ENCODE results near the gene KANK4. TPM values are rescaled to one million over a fixed set of nuclear protein-coding genes. Genes with fewer than 3 reads are reported as not detected.

The KANK4 gene
- total and polyA plus RNA-seq, 12 donors: 0.12 to 1.1 (median 0.26) TPM; not detected in 2

DNA sequence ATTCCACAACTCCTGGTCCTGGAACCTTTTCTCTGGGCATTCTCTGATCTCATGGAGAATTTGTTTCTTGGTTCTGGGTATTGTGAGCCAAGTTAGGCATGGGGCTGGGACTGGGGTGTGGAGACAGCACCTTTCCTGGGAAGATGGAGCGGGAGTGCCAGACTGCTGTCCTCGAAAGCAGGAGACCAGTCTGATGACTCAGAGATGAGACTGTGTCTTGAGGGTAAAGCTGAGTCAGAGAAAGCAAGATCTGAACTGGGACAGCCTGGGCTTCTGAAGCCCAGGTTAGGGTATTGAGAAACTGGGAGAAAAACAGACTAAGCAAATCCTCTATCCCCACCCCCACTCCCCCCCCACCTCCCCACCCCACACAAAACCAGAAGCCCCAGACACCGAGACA, 2.2 kb upstream of the KANK4 start:
- intact Hi-C loops (cut with DNase I): no loop called here
- Histone ChIP-seq H3K27ac (no peak overlapping the region), H3K9me3 (replicated peaks in 1 of 3) (no peaks in the 10 kb centered on the region), H3K4me1 (replicated peaks in 1 of 2) (no peaks in the 10 kb centered on the region), H3K36me3 (replicated peaks in 1 of 2) (no peaks in the 10 kb centered on the region), H3K4me3 (no peak overlapping the region), H3K27me3 (peaks cover 27% of the 10 kb centered on the region)
- TF ChIP-seq, protein P1, sequence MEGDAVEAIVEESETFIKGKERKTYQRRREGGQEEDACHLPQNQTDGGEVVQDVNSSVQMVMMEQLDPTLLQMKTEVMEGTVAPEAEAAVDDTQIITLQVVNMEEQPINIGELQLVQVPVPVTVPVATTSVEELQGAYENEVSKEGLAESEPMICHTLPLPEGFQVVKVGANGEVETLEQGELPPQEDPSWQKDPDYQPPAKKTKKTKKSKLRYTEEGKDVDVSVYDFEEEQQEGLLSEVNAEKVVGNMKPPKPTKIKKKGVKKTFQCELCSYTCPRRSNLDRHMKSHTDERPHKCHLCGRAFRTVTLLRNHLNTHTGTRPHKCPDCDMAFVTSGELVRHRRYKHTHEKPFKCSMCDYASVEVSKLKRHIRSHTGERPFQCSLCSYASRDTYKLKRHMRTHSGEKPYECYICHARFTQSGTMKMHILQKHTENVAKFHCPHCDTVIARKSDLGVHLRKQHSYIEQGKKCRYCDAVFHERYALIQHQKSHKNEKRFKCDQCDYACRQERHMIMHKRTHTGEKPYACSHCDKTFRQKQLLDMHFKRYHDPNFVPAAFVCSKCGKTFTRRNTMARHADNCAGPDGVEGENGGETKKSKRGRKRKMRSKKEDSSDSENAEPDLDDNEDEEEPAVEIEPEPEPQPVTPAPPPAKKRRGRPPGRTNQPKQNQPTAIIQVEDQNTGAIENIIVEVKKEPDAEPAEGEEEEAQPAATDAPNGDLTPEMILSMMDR (IDR thresholded peaks at IDR 0.05): no peak
- TF ChIP-seq POLR2A (IDR thresholded peaks at IDR 0.05): no peak
- WGBS, 4 donors: 29 to 62% (median 53%) methylated on average over 3 of the region's 3 CpGs
- DNase-seq: peak in 3 of 7 donors; percentile 35 to 38 (median 36)

DNA sequence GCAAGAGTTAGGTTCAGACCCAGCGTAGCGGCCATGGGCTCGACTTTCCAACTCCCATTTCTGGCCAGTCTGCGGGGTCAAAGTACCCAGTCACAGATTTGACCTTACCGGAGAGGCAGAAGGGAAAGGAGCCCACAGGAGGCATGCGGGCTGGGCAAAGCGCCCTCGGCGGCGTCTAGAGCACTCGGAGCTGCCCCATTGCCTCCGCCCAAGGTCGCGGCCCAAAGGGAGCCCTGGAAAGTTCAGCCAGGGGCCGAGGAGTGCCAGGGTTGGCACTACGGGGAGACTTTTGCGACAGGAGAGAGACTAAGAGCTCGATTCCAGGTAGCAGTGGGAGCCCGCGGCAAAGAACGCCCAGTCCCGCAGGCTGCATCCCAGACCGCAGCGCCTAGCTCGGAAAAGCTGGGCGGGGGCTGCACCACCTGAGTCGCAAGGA, 896 bp downstream of the KANK4 start:
- H3K4me1 ChIP-seq (replicated peaks in 1 of 2): no peaks in the 10 kb centered on the region
- H3K27ac ChIP-seq: no peak overlapping the region
- H3K36me3 ChIP-seq (replicated peaks in 1 of 2): no peaks in the 10 kb centered on the region
- H3K4me3 ChIP-seq: peak overlapping the region in 1 of 4 donors; percentile 45
- no peak for DNase-seq
- peaks cover 27% of the 10 kb centered on the region for H3K27me3 ChIP-seq
- TF ChIP-seq POLR2A (IDR thresholded peaks at IDR 0.05): no peak
- TF ChIP-seq, protein P1 (IDR thresholded peaks at IDR 0.05): no peak
- whole genome bisulfite sequencing, 4 donors: 15 to 57% (median 27%) methylated on average over 5 to 27 of the region's 27 CpGs
- H3K9me3 ChIP-seq (replicated peaks in 1 of 3): no peaks in the 10 kb centered on the region
- intact Hi-C loops (cut with DNase I): no loop called here

DNA sequence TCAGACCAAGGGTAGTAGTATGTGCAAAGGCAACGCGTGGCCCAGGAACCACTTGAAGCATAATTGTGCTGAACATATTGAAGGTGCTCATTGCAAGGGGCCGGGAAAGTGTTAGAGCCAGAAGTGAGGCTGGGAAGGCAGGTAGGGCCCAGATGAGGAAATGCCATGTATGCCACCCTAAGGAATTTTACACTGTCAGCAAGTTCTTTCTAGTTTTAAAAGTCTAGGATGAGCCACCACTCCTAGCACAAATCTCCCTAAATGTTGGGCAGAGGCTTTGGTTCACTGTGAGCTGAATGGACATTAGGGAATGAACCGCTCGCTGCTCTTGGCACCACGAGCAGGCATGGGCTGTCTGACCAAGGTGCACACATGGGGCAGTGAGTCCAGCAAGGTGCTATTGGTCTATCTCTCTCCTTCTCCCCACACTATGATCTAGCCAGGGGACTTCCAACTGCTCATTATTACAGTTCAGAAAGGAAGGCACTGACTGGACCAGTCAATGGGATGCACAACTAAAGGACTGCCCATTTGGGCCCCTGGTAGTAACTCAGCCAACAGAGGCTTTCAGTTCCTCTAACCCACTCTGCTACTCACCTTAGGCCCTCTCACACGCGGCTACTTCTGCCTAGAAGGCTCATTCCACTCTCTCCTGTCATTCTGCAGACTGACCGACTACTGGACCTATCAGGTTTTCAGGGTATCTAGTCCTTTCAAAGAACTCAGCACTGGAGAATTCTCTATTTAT, 2.0 kb downstream of the KANK4 start:
- intact Hi-C loops (cut with DNase I): no loop called here
- Histone ChIP-seq H3K4me1 (replicated peaks in 1 of 2) (no peaks in the 10 kb centered on the region), H3K27me3 (peaks cover 27% of the 10 kb centered on the region), H3K9me3 (replicated peaks in 1 of 3) (no peaks in the 10 kb centered on the region), H3K27ac (no peak overlapping the region), H3K36me3 (replicated peaks in 1 of 2) (no peaks in the 10 kb centered on the region), H3K4me3 (no peak overlapping the region)
- WGBS, 4 donors: 85 to 88% (median 87%) methylated on average over 6 to 9 of the region's 9 CpGs
- no peak for DNase-seq
- TF ChIP-seq POLR2A (IDR thresholded peaks at IDR 0.05): no peak
- TF ChIP-seq, protein P1 (IDR thresholded peaks at IDR 0.05): no peak

DNA sequence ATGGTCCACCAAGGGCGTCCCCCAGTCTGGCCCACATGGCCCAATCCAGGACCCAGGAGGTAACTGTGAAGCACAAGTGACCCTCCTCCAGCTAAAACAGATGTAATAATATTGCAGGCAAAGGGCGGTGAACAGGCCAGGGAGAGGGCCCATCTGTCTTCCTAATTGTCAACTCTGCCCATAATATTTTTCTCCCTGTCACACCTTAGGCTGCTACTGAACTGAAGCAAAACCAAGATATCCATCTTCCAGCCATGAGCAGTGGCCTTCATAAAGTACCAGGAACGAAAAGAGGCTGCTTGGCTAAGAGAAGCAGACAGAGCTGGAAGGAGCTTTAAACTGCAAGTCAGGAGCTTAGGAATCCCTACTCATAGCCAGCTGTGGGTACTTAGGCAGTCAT, 3.1 kb downstream of the KANK4 start:
- no peak for DNase-seq
- H3K27me3 ChIP-seq: peaks cover 27% of the 10 kb centered on the region
- no peaks in the 10 kb centered on the region for H3K36me3 ChIP-seq (replicated peaks in 1 of 2)
- no peaks in the 10 kb centered on the region for H3K4me1 ChIP-seq (replicated peaks in 1 of 2)
- H3K4me3 ChIP-seq: no peak overlapping the region
- no peak for TF ChIP-seq POLR2A (IDR thresholded peaks at IDR 0.05)
- TF ChIP-seq, protein P1 (IDR thresholded peaks at IDR 0.05): no peak
- H3K27ac ChIP-seq: no peak overlapping the region
- intact Hi-C loops (cut with DNase I): no loop called here
- H3K9me3 ChIP-seq (replicated peaks in 1 of 3): no peaks in the 10 kb centered on the region
- 61 to 73% (median 68%) methylated on average over 2 to 3 of the region's 3 CpGs for WGBS, 4 donors

Measured in adrenal gland (tissue), 12 donors.